ENCODE results near the gene SLC4A11.

Gene SLC4A11

DNA sequence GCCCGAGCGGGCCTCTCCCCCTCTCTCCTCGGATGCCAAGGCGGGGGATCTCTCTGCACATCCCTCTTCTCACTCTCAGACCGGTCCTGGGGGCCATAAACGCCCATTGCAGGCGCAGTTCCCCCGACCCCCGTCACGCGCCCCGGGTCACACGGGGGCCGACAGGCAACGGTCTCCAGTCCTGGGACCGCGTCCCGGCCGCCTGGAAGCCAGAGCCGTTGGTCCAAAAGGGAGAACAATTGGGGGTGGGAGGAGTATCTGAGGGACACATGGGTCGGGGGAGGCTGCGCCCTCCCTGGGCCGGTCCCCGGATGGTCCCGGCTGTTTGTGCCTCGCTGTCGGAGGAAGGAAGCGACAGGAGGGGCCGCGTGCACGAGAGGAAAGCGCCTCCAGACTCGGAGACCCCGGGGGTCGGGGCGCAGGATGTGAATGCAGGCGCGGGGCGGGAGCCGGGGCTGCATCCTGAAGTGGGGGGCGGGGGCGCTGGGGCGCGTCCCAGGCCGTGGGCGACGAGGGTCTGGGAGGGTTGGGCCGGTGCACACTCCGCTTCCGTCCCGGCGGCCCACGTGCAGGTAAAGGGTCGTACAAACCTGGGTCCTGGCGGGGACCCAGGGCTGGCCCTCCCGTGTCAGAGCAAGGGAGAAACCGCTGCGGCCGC, 903 bp downstream of the SLC4A11 start:
- TF ChIP-seq, protein P1, sequence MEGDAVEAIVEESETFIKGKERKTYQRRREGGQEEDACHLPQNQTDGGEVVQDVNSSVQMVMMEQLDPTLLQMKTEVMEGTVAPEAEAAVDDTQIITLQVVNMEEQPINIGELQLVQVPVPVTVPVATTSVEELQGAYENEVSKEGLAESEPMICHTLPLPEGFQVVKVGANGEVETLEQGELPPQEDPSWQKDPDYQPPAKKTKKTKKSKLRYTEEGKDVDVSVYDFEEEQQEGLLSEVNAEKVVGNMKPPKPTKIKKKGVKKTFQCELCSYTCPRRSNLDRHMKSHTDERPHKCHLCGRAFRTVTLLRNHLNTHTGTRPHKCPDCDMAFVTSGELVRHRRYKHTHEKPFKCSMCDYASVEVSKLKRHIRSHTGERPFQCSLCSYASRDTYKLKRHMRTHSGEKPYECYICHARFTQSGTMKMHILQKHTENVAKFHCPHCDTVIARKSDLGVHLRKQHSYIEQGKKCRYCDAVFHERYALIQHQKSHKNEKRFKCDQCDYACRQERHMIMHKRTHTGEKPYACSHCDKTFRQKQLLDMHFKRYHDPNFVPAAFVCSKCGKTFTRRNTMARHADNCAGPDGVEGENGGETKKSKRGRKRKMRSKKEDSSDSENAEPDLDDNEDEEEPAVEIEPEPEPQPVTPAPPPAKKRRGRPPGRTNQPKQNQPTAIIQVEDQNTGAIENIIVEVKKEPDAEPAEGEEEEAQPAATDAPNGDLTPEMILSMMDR (IDR thresholded peaks at IDR 0.05; ENCODE audit: low read depth, low read length), result no peak
- H3K4me3 ChIP-seq (ENCODE audit: low read depth, low read length), result no peak overlapping the region
- DNase-seq (ENCODE audit: low read depth), result no peak

DNA sequence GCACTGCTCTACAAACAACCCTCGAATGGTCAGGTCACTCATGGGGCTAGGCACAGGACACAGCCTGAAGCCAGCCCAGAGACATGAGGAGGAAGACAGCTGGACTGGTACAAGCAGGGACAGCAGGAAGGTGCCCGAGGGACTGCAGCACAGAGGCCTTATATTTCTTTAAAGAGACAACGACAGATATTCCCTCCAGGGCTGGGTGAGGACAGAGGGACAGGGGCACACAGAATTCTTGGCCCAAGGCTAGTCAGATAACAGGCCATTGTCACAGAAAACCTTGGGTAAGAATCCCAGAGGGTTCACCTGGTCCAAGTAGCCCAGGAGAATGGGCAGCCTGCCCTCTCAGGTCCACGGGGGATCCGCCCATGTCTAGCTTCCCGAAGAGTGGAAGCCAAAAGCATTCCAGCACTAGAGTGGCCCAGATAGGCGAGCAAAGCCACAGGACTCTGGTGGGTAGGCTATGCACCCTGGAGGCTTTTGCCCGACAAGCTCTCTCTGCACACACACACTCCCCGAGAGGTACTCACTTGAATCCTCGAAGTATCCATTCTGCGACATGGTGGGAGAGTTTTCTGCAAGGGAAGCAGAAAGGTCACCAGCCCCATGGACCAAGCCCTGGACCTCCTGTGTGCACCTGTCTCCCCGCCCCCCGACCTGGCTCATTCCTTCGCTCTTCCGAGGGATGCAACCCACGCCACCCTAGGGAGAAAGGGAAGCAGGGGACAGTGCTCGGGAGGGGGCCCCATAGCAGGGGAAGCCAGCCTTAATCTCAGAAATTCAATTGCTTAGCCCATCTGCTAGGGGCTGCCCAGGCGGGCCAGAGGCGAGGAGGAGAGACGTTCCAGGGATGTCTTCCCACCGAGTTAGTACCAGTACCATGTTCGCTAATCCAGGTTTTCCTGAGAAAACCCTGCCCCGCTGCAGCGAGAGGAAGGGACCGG, 1.7 kb downstream of the SLC4A11 start:
- TF ChIP-seq POLR2A (IDR thresholded peaks at IDR 0.05; ENCODE audit: extremely low read depth, insufficient read length), result no peak
- TF ChIP-seq, protein P1 (IDR thresholded peaks at IDR 0.05; ENCODE audit: low read depth, low read length), result no peak
- TF ChIP-seq, protein P2, sequence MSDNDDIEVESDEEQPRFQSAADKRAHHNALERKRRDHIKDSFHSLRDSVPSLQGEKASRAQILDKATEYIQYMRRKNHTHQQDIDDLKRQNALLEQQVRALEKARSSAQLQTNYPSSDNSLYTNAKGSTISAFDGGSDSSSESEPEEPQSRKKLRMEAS (IDR thresholded peaks at IDR 0.05; ENCODE audit: low read depth, low read length), result no peak
- TF ChIP-seq MYC (IDR thresholded peaks at IDR 0.05; ENCODE audit: low read depth, low read length), result no peak
- H3K4me3 ChIP-seq (ENCODE audit: low read depth, low read length), result no peak overlapping the region
- DNase-seq (ENCODE audit: low read depth), result no peak

DNA sequence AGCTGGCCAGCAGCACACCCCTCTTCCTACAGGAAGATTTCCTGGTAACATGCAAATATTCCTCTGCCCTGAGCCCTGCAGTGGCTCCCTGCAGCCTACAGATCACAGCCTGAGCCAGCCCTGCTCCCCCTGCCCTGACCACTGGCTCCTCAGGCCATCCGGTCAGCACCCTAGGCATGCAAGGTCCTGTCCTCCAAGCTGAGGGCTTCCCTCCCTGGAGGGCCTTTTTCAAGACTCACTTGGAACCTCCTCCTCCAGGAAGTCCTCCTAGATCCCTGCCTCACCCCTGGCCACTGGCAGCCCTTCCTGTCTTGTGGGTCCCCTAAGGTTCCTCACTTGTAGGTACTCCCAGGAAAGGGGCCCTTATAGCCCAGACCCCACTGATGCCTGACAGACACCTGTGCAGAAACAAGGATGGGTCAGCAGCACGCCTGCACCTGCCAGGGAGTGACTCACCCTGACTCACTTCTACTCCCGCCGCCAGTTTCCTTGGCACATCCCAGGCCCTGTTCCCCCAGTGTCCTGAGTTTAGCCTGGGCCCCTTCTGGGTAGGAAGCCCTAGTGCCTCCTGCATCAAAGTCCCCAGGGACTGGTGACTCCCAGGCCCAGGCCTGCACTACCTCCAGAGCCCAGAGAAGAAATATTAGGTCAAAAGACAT, 3.2 kb downstream of the SLC4A11 start:
- TF ChIP-seq, protein P1 (IDR thresholded peaks at IDR 0.05; ENCODE audit: low read depth, low read length), result no peak
- TF ChIP-seq MYC (IDR thresholded peaks at IDR 0.05; ENCODE audit: low read depth, low read length) (no peak), POLR2A (IDR thresholded peaks at IDR 0.05; ENCODE audit: extremely low read depth, insufficient read length) (no peak)
- TF ChIP-seq, protein P2 (IDR thresholded peaks at IDR 0.05; ENCODE audit: low read depth, low read length), result no peak
- H3K4me3 ChIP-seq (ENCODE audit: low read depth, low read length), result no peak overlapping the region
- peak; percentile 46 for DNase-seq (ENCODE audit: low read depth)

DNA sequence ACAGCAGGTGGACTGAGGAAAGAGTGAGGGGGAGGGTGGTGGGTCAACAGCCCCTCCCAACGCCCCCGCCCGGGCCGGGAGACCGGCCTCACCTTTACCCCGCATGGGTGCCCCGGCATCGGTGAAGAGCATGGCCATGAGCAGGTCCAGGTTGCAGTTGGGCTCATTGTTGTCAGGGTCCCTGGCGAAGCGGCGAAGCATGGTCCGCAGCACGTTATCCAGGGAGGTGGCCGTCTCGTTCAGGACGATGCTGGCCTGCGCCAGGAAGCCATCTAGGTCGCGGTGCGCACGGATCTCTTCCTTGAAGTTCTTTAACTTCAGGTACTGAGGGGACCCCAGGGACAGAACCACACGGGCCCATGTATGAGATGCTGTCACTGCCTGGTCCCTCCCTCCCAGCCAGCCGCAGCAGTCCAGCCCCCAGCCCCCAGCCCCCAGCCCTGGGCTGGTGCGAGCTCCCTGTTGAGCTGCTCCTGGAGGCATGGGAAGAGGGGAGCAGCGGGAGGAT, 4.9 kb downstream of the SLC4A11 start:
- H3K4me3 ChIP-seq (ENCODE audit: low read depth, low read length), result no peak overlapping the region
- DNase-seq (ENCODE audit: low read depth), result no peak
- TF ChIP-seq POLR2A (IDR thresholded peaks at IDR 0.05; ENCODE audit: extremely low read depth, insufficient read length), result no peak
- TF ChIP-seq, protein P1 (IDR thresholded peaks at IDR 0.05; ENCODE audit: low read depth, low read length), result no peak
- TF ChIP-seq, protein P2 (IDR thresholded peaks at IDR 0.05; ENCODE audit: low read depth, low read length), result no peak
- TF ChIP-seq MYC (IDR thresholded peaks at IDR 0.05; ENCODE audit: low read depth, low read length), result no peak

DNA sequence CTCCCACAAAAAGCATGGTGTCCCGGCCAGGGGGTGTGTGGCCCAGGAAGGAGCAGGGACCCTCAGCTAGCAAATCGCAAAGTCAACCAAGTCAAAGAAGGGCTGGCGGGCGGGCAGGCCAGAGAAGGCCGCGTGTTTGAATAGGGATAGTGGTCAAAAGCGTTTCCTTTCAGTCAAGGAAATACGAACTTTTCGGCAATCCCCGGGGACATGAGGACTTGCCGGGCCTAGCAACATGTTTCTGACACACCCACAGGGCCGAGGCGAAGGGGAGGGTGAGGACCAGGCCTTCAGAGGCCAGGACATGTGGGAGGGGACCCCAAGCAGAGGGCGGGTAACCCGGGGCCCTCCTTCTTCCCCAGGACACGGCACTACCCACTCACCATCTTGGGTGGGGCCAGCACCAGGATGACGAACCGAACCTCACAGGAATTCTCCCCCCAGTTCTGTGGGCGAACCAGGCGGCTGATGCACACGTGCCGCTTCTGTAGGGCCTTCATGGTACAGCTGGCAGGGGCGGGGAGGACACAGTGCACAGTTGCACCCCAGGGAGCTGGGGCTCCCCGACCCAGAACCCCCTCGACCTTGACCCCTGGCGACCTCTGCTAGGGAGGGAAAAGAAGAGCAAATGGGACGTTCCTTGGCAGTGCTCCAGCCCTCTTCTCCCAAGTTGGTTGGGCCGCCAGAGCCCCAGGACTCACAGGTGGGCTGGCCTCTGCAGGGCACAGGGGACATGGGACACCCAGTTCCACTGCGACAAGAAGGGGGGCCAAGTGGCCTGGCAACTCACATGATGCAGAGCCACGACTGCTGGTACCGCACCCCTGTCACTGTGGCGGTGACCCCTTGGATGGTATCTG, 5.6 kb downstream of the SLC4A11 start:
- DNase-seq (ENCODE audit: low read depth), result no peak
- no peak overlapping the region for H3K4me3 ChIP-seq (ENCODE audit: low read depth, low read length)
- no peak for TF ChIP-seq MYC (IDR thresholded peaks at IDR 0.05; ENCODE audit: low read depth, low read length)
- no peak for TF ChIP-seq POLR2A (IDR thresholded peaks at IDR 0.05; ENCODE audit: extremely low read depth, insufficient read length)
- TF ChIP-seq, protein P2 (IDR thresholded peaks at IDR 0.05; ENCODE audit: low read depth, low read length), result no peak
- TF ChIP-seq, protein P1 (IDR thresholded peaks at IDR 0.05; ENCODE audit: low read depth, low read length), result no peak
